Endothelial cell of umbilical vein (primary cell): ENCODE results near the gene BCL11A.

Experiments
- EZH2 ChIP-seq: IDR thresholded peaks from 2 replicates; pipeline ENCODE4 v1.6.1; 2012; ENCODE audit warnings: borderline replicate concordance, low read depth, mild to moderate bottlenecking, moderate library complexity, low read length, inconsistent platforms; ENCODE audit not compliant: severe bottlenecking
- FOS ChIP-seq: IDR thresholded peaks from 2 replicates; pipeline ENCODE4 v1.6.1; 2011; ENCODE audit warnings: mild to moderate bottlenecking, low read length, moderate library complexity, borderline replicate concordance; ENCODE audit not compliant: insufficient read depth
- GATA2 ChIP-seq: IDR thresholded peaks from 2 replicates; pipeline ENCODE4 v1.7.0; 2011; ENCODE audit warnings: low read depth, mild to moderate bottlenecking, moderate library complexity, mixed read lengths, low read length; ENCODE audit not compliant: insufficient read length, insufficient read depth
- JUN ChIP-seq: IDR thresholded peaks from 2 replicates; pipeline ENCODE4 v1.6.1; 2011; ENCODE audit warnings: borderline replicate concordance, low read depth; ENCODE audit not compliant: insufficient read length, insufficient read depth
- MYC ChIP-seq: IDR thresholded peaks from one replicate; pipeline ENCODE4 v1.6.1; 2011; ENCODE audit warnings: mild to moderate bottlenecking, low read depth, low read length
- POLR2A ChIP-seq: IDR thresholded peaks from 2 replicates; pipeline ENCODE4 v1.6.1; 2012; ENCODE audit warnings: low read depth, mild to moderate bottlenecking, control low read depth, low read length
- POLR2AphosphoS5 ChIP-seq: IDR thresholded peaks from 2 replicates; pipeline ENCODE4 v1.6.1; 2012; ENCODE audit warnings: low read depth, mild to moderate bottlenecking, control low read depth, low read length, moderate library complexity; ENCODE audit not compliant: insufficient read depth
- TF ChIP-seq, protein P1 (sequence below), 2 donors: IDR thresholded peaks; 1 replicate in 1 of 2; 2 replicates in 1 of 2; pipeline ENCODE4 v1.5.1; 2011; ENCODE audit warnings: low read length in 2 of 2, mild to moderate bottlenecking in 2 of 2, moderate library complexity in 2 of 2, control low read depth in 1 of 2, inconsistent platforms in 1 of 2, low read depth in 1 of 2; ENCODE audit not compliant: insufficient read depth in 1 of 2; ENCODE audit errors: extremely low read depth in 1 of 2
- TF ChIP-seq, protein P2 (sequence below): IDR thresholded peaks from 2 replicates; pipeline ENCODE4 v1.6.1; 2011; ENCODE audit not compliant: insufficient read depth, insufficient read length

DNA sequence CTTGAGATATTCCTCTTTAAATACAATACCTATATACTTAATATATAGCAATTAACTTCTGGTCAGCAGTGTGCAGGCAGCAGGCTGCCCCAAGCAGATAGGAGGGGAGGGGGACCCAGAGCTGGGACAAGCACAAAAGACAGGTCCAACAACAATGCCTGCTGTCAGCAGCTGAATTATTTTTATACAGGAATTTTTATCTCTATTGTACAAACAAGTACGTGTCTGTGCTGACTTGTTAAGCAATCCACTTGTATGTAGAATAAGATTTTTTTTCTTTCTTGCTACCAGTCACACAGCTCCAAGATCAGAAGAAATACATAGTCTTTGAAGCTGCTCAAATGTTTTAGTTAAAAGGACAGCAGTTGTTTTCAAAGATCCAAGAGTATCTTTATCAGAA is 16.7 kb downstream of the BCL11A start:
- TF ChIP-seq POLR2A: no peak
- TF ChIP-seq, protein P1, sequence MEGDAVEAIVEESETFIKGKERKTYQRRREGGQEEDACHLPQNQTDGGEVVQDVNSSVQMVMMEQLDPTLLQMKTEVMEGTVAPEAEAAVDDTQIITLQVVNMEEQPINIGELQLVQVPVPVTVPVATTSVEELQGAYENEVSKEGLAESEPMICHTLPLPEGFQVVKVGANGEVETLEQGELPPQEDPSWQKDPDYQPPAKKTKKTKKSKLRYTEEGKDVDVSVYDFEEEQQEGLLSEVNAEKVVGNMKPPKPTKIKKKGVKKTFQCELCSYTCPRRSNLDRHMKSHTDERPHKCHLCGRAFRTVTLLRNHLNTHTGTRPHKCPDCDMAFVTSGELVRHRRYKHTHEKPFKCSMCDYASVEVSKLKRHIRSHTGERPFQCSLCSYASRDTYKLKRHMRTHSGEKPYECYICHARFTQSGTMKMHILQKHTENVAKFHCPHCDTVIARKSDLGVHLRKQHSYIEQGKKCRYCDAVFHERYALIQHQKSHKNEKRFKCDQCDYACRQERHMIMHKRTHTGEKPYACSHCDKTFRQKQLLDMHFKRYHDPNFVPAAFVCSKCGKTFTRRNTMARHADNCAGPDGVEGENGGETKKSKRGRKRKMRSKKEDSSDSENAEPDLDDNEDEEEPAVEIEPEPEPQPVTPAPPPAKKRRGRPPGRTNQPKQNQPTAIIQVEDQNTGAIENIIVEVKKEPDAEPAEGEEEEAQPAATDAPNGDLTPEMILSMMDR (IDR thresholded peaks at IDR 0.05; ENCODE audit: extremely low read depth in 1 of 2, insufficient read depth in 1 of 2, low read depth in 1 of 2, low read length in 2 of 2): no peak
- no peak for TF ChIP-seq JUN
- no peak for TF ChIP-seq EZH2
- TF ChIP-seq, protein P2, sequence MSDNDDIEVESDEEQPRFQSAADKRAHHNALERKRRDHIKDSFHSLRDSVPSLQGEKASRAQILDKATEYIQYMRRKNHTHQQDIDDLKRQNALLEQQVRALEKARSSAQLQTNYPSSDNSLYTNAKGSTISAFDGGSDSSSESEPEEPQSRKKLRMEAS: no peak
- no peak for TF ChIP-seq POLR2AphosphoS5
- TF ChIP-seq FOS: no peak
- no peak for TF ChIP-seq GATA2
- TF ChIP-seq MYC: no peak
